AG04450 (cell line): ENCODE measurements around the gene SERPINA7. TPM values are rescaled to one million over a fixed set of nuclear protein-coding genes. Genes with fewer than 3 reads are reported as not detected.
"Not testable (repeated sequence)": the region's sequence is repeated elsewhere in the genome, so short reads cannot be mapped to it uniquely, and the experiment has no call there.

Experiments used
- CTCF ChIA-PET: fragments of 300-600, 350-600 bp; formaldehyde crosslinking; extraction: SDS; loops from one replicate; lab custom pipeline; 2022; ENCODE audit warnings: antibody characterized with exemption, inconsistent platforms; lab: Charles Lee
- POLR2A ChIA-PET: fragments of 350-600 bp; formaldehyde crosslinking; extraction: SDS; loops from one replicate; lab custom pipeline; 2021; ENCODE audit warnings: antibody characterized with exemption, inconsistent platforms; lab: Yijun Ruan, JAX
- DNase-seq: peaks from one replicate; pipeline ENCODE4 v3.0.0-alpha.2; 2011; ENCODE audit warnings: low read depth, low spot score
- H3K27ac ChIP-seq: one replicate; pipeline ENCODE4 v1.5.1; 2012; ENCODE audit warnings: low read depth, low read length, control low read depth
- H3K27me3 ChIP-seq: one replicate; pipeline ENCODE4 v1.6.0; 2012; ENCODE audit warnings: low read length; ENCODE audit not compliant: control insufficient read depth, insufficient read depth
- H3K4me3 ChIP-seq: 2 replicates; pipeline ENCODE4 v1.5.1; 2011; ENCODE audit warnings: mild to moderate bottlenecking, low read depth, low read length, control low read depth
- H3K9me3 ChIP-seq: 2 replicates; pipeline ENCODE4 v1.5.1; 2012; ENCODE audit warnings: low read length; ENCODE audit not compliant: control insufficient read depth, insufficient read depth
- polyA plus RNA-seq: library from polyadenylated mRNA; depleted of rRNA; stranded (reverse); fragments of >200 nt; gene quantifications from 2 replicates; pipeline ENCODE4 v1.2.3, GENCODE V29; 2011
- TF ChIP-seq, protein P1 (sequence below): IDR thresholded peaks from 2 replicates; pipeline ENCODE4 v1.5.1; 2011; ENCODE audit warnings: low read depth, low read length, control low read depth, inconsistent platforms

The SERPINA7 gene
- polyA plus RNA-seq, 1 experiment: not detected

GRCh38 chrX:106022238-106022637 lies 16.3 kb downstream of the SERPINA7 start:
- no peak overlapping the region for H3K4me3 ChIP-seq
- ChIA-PET POLR2A (no interaction called here), CTCF (no interaction called here)
- no peaks in the 10 kb centered on the region for H3K27me3 ChIP-seq
- no peaks in the 10 kb centered on the region for H3K9me3 ChIP-seq
- no peak overlapping the region for H3K27ac ChIP-seq
- no peak for DNase-seq
- TF ChIP-seq, protein P1, sequence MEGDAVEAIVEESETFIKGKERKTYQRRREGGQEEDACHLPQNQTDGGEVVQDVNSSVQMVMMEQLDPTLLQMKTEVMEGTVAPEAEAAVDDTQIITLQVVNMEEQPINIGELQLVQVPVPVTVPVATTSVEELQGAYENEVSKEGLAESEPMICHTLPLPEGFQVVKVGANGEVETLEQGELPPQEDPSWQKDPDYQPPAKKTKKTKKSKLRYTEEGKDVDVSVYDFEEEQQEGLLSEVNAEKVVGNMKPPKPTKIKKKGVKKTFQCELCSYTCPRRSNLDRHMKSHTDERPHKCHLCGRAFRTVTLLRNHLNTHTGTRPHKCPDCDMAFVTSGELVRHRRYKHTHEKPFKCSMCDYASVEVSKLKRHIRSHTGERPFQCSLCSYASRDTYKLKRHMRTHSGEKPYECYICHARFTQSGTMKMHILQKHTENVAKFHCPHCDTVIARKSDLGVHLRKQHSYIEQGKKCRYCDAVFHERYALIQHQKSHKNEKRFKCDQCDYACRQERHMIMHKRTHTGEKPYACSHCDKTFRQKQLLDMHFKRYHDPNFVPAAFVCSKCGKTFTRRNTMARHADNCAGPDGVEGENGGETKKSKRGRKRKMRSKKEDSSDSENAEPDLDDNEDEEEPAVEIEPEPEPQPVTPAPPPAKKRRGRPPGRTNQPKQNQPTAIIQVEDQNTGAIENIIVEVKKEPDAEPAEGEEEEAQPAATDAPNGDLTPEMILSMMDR: no peak

DNA sequence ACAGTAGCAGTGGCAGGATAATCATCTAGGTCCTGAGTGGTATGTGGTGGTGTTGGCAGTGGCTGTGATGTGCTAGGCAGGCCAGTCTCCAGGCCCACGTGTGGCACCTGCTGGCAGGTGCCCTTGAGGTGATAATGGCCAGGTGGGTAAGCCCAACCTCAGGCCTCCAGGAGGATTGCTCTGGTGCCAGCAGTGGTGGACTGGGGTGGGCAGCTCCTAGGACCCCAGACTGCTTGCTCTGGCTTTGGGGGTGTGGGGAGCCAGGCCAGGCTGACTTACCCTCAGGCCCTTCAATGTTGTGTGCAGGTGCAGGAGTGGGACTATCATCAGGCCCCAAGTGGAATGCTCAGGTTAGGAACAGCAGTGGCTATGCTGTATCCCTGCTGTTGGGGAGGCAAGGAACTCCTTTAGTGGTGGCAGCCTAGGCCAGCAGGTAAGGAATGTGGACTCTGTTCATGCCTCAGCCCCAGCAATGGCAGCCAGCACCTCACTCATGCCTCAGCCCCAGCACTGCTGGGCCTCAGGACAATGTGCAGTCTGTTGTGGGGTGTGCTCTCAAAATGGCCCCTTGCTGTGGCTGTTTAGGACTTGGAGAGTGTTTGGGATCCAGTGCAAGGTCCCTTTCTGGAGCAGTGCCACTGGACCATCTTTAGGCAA lies 24.3 kb downstream of the SERPINA7 start:
- ChIA-PET POLR2A (no interaction called here), CTCF (no interaction called here)
- Histone ChIP-seq H3K4me3 (no peak overlapping the region), H3K9me3 (no peaks in the 10 kb centered on the region; the same call in 1 of the 2 replicates), H3K27me3 (no peaks in the 10 kb centered on the region), H3K27ac (no peak overlapping the region)
- TF ChIP-seq, protein P1: no peak
- DNase-seq: no peak

DNA sequence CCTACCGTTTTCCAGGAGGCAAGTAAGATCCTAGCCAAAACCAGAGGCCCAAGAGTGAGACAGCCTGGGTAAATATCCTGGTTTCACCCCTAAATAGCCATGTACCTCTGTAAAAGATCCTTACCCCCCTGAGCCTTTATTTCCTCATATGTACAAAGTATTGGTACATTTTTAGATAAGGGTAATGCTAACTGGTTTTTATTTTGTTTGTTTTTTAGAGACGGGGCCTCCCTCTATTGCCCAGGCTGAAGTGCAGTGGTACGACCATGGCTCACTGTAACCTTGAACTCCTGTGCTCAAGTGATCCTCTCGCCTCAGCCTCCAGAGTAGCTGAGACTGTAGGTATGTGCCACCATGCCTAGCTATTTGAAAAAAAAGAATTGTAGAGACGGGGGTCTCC lies 29.4 kb downstream of the SERPINA7 start:
- no peak for DNase-seq
- Histone ChIP-seq H3K27ac (no peak overlapping the region), H3K4me3 (no peak overlapping the region), H3K9me3 (no peaks in the 10 kb centered on the region; the same call in 1 of the 2 replicates), H3K27me3 (no peaks in the 10 kb centered on the region)
- CTCF ChIA-PET: no interaction called here
- POLR2A ChIA-PET: no interaction called here
- TF ChIP-seq, protein P1: no peak

- POLR2A ChIA-PET: no interaction called here
Observed at GRCh38 chrX:106007815-106008214, 30.7 kb downstream of the SERPINA7 start.

DNA sequence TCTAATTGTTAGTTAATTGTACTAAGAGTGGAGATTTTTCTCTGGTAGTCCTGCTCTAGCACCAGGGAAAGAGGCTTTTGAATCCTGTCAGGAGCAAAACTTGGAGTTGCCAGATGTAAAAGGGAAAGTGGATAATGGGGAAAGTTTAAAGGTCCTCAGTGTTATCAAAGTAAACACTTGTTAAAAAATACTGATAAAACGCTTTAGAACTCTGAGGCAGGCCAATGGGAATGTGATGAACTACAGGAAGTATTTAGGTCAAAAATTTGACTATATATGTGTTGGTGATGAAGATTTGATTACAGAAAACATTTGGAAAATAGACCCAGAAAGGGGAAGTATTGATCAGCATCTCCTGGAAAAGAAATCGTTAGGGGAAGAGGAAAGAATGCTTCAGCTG lies 32.8 kb downstream of the SERPINA7 start:
- no peak for DNase-seq
- no peaks in the 10 kb centered on the region for H3K27me3 ChIP-seq
- TF ChIP-seq, protein P1: no peak
- H3K27ac ChIP-seq: no peak overlapping the region
- ChIA-PET POLR2A (no interaction called here), CTCF (no interaction called here)
- H3K9me3 ChIP-seq: no peaks in the 10 kb centered on the region
- H3K4me3 ChIP-seq: no peak overlapping the region

More at GRCh38 chrX:106007815-106008214, 30.7 kb downstream of the SERPINA7 start:
- DNase-seq: no peak
- H3K27ac ChIP-seq: no peak overlapping the region
- CTCF ChIA-PET: no interaction called here
- no peaks in the 10 kb centered on the region for H3K9me3 ChIP-seq
- no peak overlapping the region for H3K4me3 ChIP-seq
- H3K27me3 ChIP-seq: no peaks in the 10 kb centered on the region
- TF ChIP-seq, protein P1: no peak

DNA sequence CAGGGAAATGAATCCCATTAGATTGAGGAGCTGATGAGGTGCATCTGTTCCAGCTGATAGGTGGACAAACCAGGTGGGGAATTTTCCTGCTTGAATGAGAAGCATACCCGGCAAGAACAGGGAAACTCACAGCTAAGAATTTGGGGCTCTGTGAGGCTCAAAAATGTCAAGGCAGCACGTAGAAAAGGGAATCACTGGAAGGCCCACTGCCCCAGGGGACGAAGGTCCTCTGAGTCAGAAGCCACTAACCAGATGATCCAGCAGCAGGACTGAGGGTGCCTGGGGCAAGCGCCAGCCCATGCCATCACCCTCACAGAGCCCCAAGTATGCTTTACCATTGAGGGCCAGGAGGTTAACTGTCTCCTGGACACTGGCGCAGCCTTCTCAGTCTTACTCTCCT lies 37.9 kb downstream of the SERPINA7 start:
- H3K9me3 ChIP-seq, H3K4me3 ChIP-seq, POLR2A ChIA-PET, H3K27me3 ChIP-seq, DNase-seq, CTCF ChIA-PET, H3K27ac ChIP-seq: not testable (repeated sequence)
